Measurements from ENCODE around the gene TEX22.

- TF ChIP-seq POLR2A (IDR thresholded peaks at IDR 0.05) (no peak), POLR2AphosphoS5 (IDR thresholded peaks at IDR 0.05) (no peak), CTCF (IDR thresholded peaks at IDR 0.05) (no peak)
Observed at GRCh38 chr14:105458010-105458409, 59.7 kb downstream of the TEX22 start.

Measured in stomach (tissue), 4 donors.